HG03521 (cell line): ENCODE measurements around the gene RUNDC3A.

ENCODE experiments used
- ATAC-seq: cut with Tn5 transposase; IDR thresholded peaks from one replicate; pipeline ENCODE4 v1.9.1; 2021; ENCODE audit warnings: mild to moderate bottlenecking, moderate library complexity; ENCODE audit not compliant: unreplicated experiment

RUNDC3A gene

GRCh38 chr17:44283344-44284023, 24.9 kb upstream of the RUNDC3A start:
- ATAC-seq: no peak

- no peak for ATAC-seq
Measured at GRCh38 chr17:44284024-44284400, 24.4 kb upstream of the RUNDC3A start.

DNA sequence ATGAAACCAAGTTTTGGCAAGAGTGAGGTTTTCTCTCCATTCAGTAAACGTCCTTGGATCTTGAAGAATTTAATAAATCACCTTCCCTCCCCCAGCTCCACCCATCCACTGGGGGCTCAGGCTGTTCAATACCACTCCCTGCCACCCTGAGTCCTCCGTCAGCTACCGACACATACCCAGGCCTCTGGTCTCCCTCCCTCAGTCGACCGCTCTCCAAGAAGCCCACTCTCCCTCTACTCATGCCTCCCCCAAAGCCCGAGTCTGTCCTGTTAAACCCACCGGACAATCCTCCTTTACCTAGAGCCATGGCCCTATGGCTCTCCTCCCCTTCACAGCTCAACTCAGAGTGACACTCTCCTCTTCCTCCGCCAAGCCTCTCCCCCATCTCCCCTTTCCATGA, 20.8 kb upstream of the RUNDC3A start:
- ATAC-seq: no peak

DNA sequence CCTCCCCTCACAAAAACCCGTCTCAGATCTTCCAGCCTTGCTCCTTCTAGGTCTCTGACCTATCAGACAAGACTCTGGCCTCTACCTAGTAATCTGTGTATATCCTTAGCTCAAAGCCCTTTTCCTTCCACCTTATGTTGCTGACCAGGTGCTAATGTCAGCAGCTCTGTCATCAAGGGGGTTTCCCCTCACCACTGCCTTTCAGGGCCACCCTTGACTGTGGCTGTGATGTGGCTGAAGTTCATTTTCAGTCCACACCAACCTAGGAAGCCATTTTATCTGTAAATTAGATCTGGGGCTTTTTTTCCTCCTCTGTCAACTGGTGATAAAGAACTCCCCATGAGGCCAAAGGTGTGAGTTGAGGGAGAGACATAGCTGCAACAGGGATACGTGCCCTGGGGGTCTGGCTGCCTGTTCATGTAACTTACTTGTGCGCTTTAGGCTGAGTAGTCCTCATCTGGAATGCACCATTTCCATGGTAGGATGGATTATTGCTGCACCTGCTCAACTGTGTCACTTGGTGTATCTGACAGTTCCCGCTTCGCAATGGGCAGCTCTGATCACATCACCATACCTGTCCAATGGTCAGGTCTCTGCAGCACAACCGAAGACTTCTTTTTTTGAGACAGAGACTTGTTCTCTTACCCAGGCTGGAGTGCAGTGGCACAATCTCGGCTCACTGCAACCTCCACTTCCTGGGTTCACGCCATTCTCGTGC, 14.7 kb upstream of the RUNDC3A start:
- no peak for ATAC-seq

DNA sequence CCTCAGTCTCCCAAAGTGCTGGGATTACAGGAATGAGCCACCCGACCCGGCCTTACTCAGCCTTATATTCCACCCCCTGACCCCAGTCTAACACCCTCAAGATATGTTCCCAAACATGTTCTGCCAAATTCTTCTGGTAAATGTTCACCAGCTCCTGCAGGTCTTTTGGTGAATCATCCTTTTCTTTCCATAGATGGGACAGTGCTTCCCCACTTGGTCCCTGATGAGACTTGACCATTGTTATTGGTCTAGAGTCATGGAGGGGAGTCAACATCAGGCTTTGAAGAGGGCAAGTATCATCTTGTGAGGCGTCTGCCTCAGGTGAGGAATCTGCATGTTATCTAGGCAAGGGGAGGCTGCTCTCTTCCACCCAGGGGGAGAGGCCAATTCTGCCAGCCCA, 10.4 kb upstream of the RUNDC3A start:
- ATAC-seq: no peak

- ATAC-seq: no peak
Measured at GRCh38 chr17:44304651-44305050, 3.8 kb upstream of the RUNDC3A start.

- no peak for ATAC-seq
Measured at GRCh38 chr17:44307387-44308186, 814 bp upstream of the RUNDC3A start.

- no peak for ATAC-seq
Measured at GRCh38 chr17:44308865-44309264, 464 bp downstream of the RUNDC3A start.

DNA sequence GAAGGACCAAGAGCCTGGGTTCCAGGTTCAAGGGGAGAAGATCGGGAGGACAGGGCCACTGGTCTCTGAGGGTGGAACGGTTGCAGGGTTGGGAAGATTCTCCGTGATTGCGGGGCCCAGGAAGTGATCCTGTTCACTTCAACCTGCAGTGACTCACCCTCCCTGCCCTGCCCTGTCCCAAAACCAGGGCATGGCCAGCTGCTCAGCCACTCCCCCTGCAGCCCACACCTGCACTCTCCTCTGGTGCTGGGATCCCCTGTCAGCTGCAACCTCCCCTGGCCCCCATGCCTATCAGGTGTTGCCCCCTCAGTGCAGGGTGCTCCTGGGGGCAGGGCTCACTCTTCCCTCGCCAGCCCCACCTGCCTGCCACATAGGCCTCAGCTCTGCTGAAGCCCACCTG, 1.1 kb downstream of the RUNDC3A start:
- no peak for ATAC-seq

DNA sequence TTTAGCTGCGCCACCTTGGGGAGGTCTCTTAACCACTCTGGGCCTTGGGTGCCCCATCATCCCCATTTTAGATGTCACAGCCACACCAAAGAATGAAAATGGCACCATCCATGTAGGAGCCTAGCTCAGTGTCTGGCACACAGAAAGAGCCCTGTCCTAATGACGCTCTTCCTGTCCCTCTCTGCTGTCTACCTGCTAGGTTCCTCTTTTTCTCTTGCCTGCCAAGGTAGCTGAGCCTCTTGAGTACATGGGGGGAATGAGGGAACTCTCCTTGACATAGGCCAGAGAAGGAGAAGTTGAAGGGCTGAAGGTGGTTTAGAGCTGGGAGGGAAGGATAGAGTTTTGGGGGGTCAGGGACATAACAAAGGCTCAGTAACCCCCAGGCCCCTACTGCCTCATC, 1.8 kb downstream of the RUNDC3A start:
- no peak for ATAC-seq

- ATAC-seq: no peak
Measured at GRCh38 chr17:44310609-44311376, 2.4 kb downstream of the RUNDC3A start.

GRCh38 chr17:44311562-44312181, 3.3 kb downstream of the RUNDC3A start:
- no peak for ATAC-seq

DNA sequence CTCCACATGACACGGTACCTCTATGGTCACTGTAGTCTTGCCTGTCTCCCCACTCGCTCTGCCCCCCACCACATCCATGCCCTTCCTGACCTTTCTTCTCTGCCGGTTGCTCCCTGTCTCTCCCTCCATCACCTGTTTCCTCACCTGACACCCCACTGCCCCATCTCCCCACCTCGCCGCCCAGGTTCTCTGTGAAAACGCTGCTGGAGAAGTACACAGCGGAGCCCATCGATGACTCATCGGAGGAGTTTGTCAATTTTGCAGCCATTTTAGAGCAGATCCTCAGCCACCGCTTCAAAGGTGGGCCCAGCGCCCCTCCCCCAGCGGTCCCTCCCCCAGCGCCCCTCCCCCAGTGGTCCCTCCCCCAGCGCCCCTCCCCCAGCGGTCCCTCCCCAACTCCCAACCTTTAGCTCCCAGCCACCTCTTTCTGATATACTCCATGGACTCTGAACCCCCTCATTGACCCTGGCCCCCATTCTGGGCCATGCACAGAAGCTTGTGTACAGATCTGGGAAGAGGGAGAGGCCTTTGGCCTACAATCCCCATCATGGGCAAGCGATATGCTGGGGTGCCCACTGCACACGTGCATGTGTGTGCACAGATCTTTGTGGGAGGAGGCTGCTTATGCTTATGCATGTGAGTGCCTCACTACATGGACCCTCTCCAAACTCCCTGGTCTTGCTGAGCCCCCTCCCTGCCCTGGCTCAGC, 4.1 kb downstream of the RUNDC3A start:
- no peak for ATAC-seq

DNA sequence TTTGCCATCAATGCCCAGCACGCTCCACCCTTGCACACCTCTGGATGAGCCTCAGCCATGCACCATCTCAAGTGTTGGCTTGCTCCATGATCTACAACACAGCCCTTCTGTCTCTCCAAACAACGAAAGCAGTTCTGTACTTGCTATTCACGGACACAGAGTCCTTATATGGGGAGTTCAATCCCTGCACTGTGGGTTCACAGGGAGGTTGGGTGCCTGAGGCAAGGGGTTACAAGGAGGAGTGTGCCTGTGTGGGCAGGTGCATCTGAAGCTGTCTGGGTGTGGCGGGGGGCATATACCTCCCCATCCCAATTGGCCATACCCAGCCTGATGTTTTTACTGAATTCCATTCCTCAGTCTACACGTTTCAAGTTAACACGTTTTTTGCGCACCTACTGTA, 5.6 kb downstream of the RUNDC3A start:
- ATAC-seq: no peak

- ATAC-seq: no peak
Measured at GRCh38 chr17:44314524-44314868, 6.1 kb downstream of the RUNDC3A start.

GRCh38 chr17:44314869-44315661, 6.7 kb downstream of the RUNDC3A start:
- no peak for ATAC-seq

DNA sequence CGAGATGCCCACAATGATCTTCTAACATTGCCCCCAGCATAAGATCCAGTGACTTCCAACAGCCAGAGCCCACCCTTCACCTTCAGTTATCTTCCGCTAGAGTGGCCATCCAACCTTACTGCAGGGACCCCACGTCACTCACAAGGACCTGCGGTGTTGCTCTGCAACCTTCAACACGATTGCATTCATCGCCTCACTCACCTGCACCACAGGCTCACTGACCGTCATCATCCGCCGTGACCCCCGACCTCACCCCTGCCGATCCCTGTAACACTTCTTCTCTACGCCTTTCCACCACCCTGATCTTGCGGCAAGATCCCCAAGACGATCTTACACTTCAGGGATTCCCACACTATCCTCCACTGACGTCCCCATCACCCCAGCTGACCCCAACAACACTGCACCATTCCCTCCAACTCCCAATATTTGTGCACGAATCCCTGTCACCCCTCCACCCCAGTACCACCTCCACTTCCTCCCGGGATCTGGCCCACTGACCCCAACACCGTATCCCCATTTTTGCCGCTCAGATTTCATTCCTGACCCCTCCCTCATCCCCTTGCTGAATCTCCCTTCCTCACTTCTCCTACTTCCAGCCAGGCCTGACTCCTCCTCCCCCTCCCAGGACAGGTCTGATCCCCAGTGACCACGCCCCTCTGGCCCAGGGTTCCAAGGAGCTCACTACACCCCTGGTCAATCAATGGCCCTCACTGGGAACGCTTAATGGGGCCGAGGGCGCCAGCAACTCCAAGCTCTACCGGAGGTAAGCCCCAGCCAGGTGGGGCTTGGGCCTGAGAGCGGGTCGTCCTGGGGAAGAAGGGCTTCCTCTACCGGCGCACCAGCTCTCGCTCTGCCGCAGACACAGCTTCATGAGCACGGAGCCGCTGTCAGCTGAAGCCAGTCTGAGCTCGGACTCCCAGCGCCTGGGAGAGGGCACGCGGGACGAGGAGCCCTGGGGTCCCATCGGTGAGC, 7.6 kb downstream of the RUNDC3A start:
- no peak for ATAC-seq

GRCh38 chr17:44317545-44317944, 9.1 kb downstream of the RUNDC3A start:
- no peak for ATAC-seq
